PFSK-1 (cell line): ENCODE data around the gene SEC23A.

Source experiments
- FOXP2 ChIP-seq: optimal IDR thresholded peaks from 2 replicates; pipeline ENCODE3; 2011; ENCODE audit warnings: borderline replicate concordance, control low read depth, inconsistent platforms; ENCODE audit not compliant: insufficient read depth; ENCODE audit errors: extremely low read length, extremely low read depth
- POLR2AphosphoS5 ChIP-seq: IDR thresholded peaks from 2 replicates; pipeline ENCODE4 v1.6.1; 2012; ENCODE audit warnings: low read depth, mild to moderate bottlenecking, control low read depth, low read length, moderate library complexity

GRCh38 chr14:39102265-39102968, 618 bp downstream of the SEC23A start:
- TF ChIP-seq POLR2AphosphoS5 (no peak), FOXP2 (no peak)
